ENCODE measurements around the gene SPOCD1.

SPOCD1 gene

GRCh38 chr1:31754397-31754796, 61.4 kb downstream of the SPOCD1 start:
- DNase-seq, result no peak

GRCh38 chr1:31753707-31754349, 62.0 kb downstream of the SPOCD1 start:
- peak; percentile 41 for DNase-seq

GRCh38 chr1:31752952-31753475, 62.8 kb downstream of the SPOCD1 start:
- no peak for DNase-seq

- DNase-seq, result no peak
Observed at GRCh38 chr1:31752258-31752657, 63.6 kb downstream of the SPOCD1 start.

- no peak for DNase-seq
Observed at GRCh38 chr1:31751822-31752241, 64.0 kb downstream of the SPOCD1 start.

GRCh38 chr1:31750858-31751510, 64.8 kb downstream of the SPOCD1 start:
- DNase-seq, result no peak

GRCh38 chr1:31749785-31750735, 65.8 kb downstream of the SPOCD1 start:
- DNase-seq, result no peak

- no peak for DNase-seq
Observed at GRCh38 chr1:31748365-31748764, 67.5 kb downstream of the SPOCD1 start.

- DNase-seq, result no peak
Observed at GRCh38 chr1:31747304-31747703, 68.5 kb downstream of the SPOCD1 start.

GRCh38 chr1:31746687-31747086, 69.1 kb downstream of the SPOCD1 start:
- DNase-seq, result no peak

- no peak for DNase-seq
Observed at GRCh38 chr1:31745946-31746670, 69.7 kb downstream of the SPOCD1 start.

GRCh38 chr1:31745096-31745945, 70.5 kb downstream of the SPOCD1 start:
- DNase-seq, result peak; percentile 82

GRCh38 chr1:31744165-31744888, 71.5 kb downstream of the SPOCD1 start:
- DNase-seq, result no peak

- no peak for DNase-seq
Observed at GRCh38 chr1:31742462-31743212, 73.2 kb downstream of the SPOCD1 start.

Measured in DMS53 (cell line).